Measurements from ENCODE around the gene TEX13A. TPM values are rescaled to one million over a fixed set of nuclear protein-coding genes. Genes with fewer than 3 reads are reported as not detected.

Gene TEX13A
- total RNA-seq, 1 experiment from 2014 or later = not detected

DNA sequence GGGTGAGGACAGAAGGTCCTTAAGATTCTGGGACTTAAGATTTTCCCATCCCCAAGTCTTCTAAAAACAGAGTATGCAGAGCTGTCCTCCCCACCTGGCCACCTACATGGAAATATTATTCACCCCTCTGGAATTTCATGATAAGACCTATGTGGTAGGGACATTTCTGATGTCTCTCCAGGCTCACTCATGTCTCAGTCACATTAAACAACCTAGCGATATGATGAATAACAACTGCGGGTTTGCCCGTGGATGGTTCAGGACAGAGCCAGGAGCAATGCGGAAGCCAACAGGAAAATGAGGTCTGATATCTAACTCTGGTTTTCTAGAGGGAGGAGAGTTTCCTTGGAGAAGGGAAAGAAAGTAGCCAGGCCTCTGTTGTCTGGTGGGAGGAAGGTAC lies 47.4 kb downstream of the TEX13A start:
- DNase-seq (ENCODE audit: low read depth) = no peak

Data from M059J (cell line).